GM18951 (cell line): Measurements from ENCODE around the gene EOGT.
A peak's percentile ranks its signal among the peaks of the same experiment; 100 is the strongest.

ENCODE experiments used
- POLR2A ChIP-seq: IDR thresholded peaks from 4 replicates; pipeline ENCODE4 v1.6.1; 2011; ENCODE audit warnings: mild to moderate bottlenecking; ENCODE audit not compliant: insufficient read length, insufficient read depth; ENCODE audit errors: extremely low read depth
- in situ Hi-C: fragments of 300-500 bp; cut with MboI; formaldehyde crosslinking; loops from one replicate; pipeline ENCODE4 v1.12.0; 2022; ENCODE audit warnings: low sequenced_read_pairs, mixed read lengths, inconsistent platforms; ENCODE audit not compliant: unreplicated experiment

Gene EOGT

DNA sequence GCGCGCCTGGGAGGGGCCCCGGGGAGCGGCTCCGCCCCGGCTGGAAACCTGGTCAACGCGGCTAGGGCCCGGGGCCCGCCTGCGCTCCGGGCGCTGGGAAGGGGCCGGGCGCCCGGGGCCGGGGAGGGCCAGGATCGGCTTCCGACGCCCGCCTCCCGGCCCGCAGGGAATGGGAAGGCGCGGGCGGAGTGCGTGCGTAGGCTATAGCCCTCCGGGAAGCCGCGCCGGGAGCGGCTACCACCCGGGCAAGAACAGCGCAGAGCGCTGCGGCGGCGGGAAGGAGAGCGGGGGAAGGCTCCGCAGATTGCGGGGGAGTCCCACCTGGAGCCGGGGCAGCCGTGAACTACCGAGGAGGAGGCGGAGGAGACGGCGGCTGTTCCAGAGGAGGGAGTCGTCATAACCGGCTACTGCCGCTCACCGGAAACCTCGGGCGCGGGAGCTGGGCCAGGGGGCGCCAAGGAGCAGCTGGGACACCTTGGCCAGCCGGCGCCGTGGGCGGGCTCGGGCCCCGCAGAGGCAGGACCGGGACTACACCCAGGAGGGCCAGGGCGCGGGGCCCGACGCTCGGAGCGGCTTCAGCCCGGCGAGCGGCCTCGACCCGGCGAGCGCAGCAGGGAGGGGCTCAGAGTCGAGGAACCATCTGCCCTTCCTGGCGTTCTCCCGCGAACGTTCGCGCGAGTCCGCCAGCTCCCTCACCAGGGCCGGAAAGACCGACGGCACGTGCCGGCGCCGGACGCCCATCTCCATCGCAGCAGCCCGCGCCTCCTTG lies at the start of gene EOGT:
Gene EOGT (minus strand): TSS at position 432 of the 769 bp plus-strand sequence. CDS start 3,838 bp downstream, outside the sequence.
- in situ Hi-C loops, result no loop called here
- peak; percentile 65 for TF ChIP-seq POLR2A

DNA sequence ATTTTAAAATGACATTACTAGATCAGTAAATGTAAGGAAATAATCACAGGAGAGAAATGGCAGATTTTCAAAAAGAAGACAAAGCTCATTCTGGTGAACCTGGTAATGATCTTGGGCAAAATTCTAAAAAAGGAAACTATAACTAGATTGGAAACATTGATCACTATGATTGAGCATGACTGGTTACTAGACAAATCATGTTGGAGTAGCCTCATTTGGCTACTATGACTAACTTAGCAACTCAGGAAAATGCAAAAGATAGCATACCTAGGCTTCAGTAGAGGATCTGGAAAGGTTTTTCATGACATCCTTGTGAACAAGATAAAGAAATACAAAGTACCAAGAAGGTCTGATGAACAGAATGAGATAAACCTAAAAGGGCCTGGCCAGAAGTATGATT lies 46.2 kb upstream of the EOGT start:
- in situ Hi-C loops, result no loop called here
- no peak for TF ChIP-seq POLR2A

DNA sequence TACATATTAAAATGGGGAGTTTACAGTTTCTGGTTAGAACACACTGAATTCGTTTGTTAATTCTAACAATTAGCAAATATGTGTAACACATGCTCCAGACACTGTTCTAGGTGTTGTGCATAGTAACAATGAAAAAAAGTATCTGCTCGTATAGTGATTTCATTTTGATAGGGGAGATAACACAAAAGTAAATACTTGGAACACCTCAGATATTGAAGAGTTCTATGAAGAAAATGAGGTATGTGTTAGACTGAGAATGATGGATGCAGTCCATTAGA lies 45.4 kb upstream of the EOGT start:
- TF ChIP-seq POLR2A, result no peak
- in situ Hi-C loops, result no loop called here

DNA sequence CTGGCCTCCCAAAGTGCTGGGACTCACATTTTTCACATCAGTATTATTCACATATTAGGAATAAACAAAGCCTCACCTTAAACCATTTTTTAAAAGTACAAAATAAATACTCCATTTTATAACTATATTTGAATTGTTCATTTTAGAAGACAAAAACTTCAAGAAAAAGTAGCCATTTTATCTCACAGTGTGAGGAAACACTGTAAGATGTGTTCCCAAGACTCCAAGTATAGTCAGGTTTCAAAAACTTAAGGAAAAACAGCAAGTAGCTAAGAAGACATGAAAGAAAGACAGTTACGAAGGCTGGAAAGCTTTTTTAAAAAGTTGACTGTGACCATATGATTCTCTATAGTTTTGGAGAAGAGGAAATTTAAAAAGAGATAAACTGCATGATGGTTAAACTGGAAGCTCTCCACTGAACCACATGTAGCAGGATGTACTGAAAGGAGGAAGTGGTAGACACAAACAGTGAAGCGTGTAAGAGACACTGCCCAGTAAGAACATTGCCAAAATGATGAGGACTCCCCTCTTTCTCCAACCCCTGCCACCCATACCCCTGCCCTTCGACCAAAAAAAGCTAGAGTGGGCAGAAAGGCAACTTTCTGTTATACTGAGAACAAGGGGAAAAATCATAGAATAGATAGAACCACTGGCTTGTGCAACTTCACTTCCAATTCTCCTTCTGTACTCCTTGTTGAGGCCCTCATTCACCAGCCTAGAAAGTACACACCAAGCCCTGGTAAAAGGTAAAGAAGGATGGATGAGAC lies 44.9 kb upstream of the EOGT start:
- TF ChIP-seq POLR2A, result no peak
- in situ Hi-C loops, result no loop called here

DNA sequence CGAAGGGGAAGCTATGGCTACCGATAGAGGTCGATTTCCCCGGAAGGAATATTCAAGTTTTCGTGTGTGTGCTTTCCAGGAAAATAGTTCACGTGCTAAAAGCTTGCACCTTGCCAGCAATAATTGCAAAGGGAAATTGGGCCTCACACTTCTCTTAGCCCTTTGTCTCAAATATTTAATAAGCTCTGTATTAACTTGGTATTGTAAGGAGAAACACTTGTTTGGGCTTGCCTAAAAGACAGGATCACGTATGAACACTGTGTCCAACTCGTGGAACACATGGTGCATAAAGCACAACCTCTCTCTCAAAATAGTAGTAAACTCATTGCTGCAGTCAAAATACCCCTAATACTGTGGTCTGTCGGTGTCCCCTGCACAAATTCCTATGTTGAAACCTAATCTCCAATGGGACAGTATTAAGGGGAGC lies 39.0 kb upstream of the EOGT start:
- in situ Hi-C loops, result no loop called here
- TF ChIP-seq POLR2A, result no peak

DNA sequence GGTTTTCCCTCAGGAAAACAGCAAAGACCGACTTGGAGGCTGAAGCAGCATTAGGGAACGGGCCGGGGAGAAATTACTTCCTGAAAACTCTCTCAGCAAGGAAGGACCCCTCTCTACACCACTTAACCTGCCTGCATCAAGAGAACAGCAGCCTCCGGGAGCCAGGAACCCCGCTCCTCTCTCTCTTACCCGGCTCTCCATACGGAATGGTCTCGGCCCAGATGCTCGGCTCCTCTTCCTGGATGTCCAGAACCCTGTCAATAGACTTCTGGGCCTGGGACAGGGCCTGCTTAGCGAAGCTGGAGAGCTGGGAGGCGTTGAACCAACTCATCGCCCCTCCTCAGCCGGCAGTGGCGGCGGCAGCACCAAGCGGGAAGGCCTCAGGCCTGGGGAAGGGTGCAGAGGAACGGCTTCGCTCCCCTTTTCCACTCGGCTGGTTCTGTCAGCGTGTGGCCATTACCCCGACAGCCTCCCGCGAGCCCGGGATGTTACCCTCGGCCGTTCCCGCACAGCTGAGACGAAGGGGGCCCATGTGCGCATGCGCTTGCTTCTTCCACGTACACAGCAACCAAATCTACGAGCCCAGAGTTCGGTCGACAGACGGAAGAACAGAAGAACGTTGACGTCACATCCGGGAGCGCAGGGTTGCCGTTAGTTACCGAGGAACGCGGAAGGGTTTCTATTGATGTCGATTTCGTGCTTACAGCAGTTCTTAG lies 38.4 kb upstream of the EOGT start, which contains the start of gene TMF1:
Gene TMF1 (minus strand): TSS at position 578 of the 716 bp plus-strand sequence. CDS start 247 bp downstream, at position 331.
- in situ Hi-C loops, result no loop called here
- peak; percentile 73 for TF ChIP-seq POLR2A

DNA sequence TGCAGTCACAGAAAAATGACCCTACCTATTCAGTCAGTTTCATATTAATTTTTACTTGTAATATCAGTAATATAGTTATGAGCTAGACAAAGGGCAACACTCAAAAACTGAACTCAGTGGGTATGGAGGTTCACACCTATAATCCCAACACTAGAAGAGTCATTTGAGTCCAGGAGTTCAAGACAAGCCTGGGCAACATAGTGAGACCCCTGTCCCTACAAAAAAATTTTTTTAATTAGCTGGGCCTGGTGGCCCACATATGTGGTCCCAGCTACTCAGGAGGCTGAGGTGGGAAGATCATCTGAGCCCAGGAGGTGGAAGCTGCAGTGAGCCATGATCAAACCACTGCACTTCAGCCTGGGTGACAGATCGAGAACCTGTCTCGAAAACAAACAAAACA lies 35.5 kb upstream of the EOGT start:
- no peak for TF ChIP-seq POLR2A
- in situ Hi-C loops, result no loop called here

DNA sequence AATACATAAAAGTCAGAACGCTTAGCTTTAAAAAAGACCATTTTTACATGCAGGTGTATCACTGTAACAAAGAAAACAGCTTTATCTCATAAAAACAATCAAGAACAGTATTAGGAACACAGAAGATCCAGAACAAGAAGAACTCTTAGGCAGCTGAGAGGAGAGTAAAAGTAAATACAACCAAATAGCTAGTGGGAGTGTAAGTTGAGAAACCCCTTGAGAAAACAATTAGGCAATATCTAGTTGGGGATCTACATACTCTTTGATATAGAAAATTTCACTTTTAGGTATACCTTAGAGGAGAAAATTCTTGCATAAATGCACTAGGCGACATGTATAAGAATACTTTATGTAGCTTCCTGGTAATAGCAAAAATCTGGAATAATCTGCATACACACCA lies 31.1 kb upstream of the EOGT start:
- no peak for TF ChIP-seq POLR2A
- in situ Hi-C loops, result no loop called here

DNA sequence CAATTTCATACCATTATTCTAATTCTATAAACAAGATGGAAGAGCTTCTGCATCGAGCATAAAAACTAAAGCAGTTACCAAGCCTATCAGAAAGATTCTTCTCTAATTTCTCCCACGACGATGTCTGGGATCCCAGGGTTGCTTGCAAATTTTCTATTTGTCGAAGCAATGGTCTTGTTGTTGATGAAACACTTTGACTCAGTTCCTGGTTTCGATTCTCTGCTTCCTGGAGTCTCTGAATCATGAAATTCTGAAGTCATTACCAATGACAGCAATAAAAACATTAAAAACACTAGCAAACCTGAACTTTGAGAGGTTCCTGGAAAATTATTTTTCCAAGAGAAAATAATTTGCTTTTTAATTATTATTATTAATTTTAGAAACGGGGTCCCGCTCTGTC lies 20.0 kb upstream of the EOGT start:
- no peak for TF ChIP-seq POLR2A
- in situ Hi-C loops, result no loop called here

DNA sequence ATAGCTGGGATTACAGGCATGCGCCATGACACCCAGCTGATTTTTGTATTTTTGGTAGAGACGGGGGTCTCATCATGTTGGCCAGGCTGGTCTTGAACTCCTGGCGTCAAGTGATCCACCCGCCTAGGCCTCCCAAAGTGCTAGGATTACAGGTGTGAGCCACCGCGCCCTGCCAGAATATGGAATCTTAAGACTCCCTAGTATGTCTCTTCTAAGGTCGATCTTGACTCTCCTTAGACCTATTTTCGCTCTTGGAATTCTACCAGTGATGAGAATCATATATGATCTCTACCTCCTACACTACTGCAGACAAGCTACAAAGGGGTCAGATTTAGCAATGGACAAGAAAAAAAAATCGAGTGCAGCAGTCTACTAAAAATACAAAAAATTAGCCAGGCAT lies 19.3 kb upstream of the EOGT start:
- in situ Hi-C loops, result no loop called here
- TF ChIP-seq POLR2A, result no peak

DNA sequence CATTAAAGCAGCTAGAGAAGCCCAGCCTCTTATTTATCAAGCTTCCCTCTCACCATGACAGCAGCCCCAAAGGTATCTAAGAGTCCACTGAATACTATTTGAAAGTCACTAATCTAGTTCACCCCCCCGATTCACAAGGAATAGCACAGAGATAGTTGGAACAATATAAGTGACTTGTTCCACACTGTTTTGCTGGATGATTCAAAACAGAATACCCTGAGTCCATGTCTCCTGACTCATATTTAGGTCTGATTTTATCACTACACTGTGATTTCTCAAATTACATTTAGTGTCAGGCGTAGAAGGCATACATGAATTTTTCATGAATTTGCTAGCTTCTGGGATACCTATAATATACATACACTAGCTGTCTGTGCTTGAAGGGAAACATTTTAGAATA lies 18.7 kb upstream of the EOGT start:
- no peak for TF ChIP-seq POLR2A
- in situ Hi-C loops, result no loop called here

DNA sequence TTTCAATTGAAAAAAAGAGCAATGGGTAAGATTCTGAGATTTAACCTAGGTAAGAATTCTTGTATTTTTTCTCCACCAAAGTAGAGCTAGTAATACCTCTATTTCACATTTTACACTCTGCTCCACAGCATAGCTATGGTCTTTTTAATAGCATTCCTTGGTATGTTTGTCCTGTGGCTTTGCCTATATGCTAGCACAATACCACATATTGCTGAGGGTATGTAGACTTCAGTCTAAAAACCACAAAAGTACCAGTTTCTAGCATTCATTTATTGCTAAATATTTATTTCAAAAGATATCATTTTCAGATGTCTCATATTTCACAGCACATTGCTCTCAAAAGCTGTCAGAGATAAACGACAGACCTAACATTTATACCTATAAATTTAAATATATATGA lies 18.2 kb upstream of the EOGT start:
- TF ChIP-seq POLR2A, result no peak
- in situ Hi-C loops, result no loop called here

DNA sequence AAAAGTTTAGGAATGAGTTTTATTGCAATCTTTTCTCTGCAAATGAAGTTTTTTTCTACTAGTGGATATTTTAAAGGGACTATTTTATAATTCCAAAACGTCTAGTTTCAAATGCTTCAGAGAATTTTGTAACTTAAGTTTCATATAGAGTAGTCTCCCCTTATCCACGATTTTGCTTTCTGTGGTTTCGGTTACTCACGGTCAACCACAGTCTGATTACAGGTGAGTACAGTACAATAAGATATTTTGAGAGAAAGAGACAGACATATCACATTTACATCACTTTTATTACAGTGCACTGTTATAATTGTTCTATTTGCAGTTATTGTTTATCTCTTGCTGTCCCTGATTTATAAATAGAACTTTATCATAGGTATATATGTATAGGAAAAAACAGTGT lies 7.4 kb upstream of the EOGT start:
- no peak for TF ChIP-seq POLR2A
- in situ Hi-C loops, result no loop called here
